Endodermal cell (in vitro differentiated cells): ENCODE results near the gene RPL13A. TPM values are rescaled to one million over a fixed set of nuclear protein-coding genes. Genes with fewer than 3 reads are reported as not detected.
A peak's percentile ranks its signal among the peaks of the same experiment; 100 is the strongest.

ENCODE experiments used
- DNase-seq: peaks from one replicate; pipeline ENCODE4 v3.0.0-alpha.2; 2017
- H3K27ac ChIP-seq: 2 replicates; pipeline ENCODE4 v1.5.1; 2013; ENCODE audit warnings: mild to moderate bottlenecking, low read depth, low read length, moderate library complexity
- H3K27me3 ChIP-seq: 2 replicates; pipeline ENCODE4 v1.6.1; 2013; ENCODE audit warnings: mild to moderate bottlenecking, low read length, moderate library complexity; ENCODE audit not compliant: insufficient read depth, control insufficient read depth, poor library complexity, severe bottlenecking
- H3K36me3 ChIP-seq: 2 replicates; pipeline ENCODE4 v1.7.0; 2013; ENCODE audit warnings: mild to moderate bottlenecking, low read length, moderate library complexity; ENCODE audit not compliant: control insufficient read depth, insufficient read depth
- H3K4me1 ChIP-seq: one replicate; pipeline ENCODE4 v1.7.0; 2013; ENCODE audit warnings: low read length; ENCODE audit not compliant: control insufficient read depth, insufficient read depth
- H3K4me3 ChIP-seq: 2 replicates; pipeline ENCODE4 v1.5.1; 2013; ENCODE audit warnings: mild to moderate bottlenecking, low read length, moderate library complexity
- H3K9ac ChIP-seq: 2 replicates; pipeline ENCODE4 v1.6.1; 2013; ENCODE audit warnings: mild to moderate bottlenecking, low read length, moderate library complexity; ENCODE audit not compliant: poor library complexity, severe bottlenecking; ENCODE audit errors: extremely low read depth
- H3K9me3 ChIP-seq: 2 replicates; pipeline ENCODE4 v1.6.1; 2013; ENCODE audit warnings: mild to moderate bottlenecking, low read length, moderate library complexity; ENCODE audit not compliant: control insufficient read depth
- H3K27ac Mint-ChIP-seq: 2 replicates; pipeline ENCODE4 v1.8.0; 2020; ENCODE audit warnings: mixed read lengths
- H3K27me3 Mint-ChIP-seq: 2 replicates; pipeline ENCODE4 v1.8.0; 2021; ENCODE audit warnings: mild to moderate bottlenecking, mixed read lengths; ENCODE audit not compliant: insufficient read depth
- H3K36me3 Mint-ChIP-seq: 2 replicates; pipeline ENCODE4 v1.8.0; 2020; ENCODE audit warnings: low read depth, mixed read lengths
- H3K4me1 Mint-ChIP-seq: 2 replicates; pipeline ENCODE4 v1.8.0; 2020; ENCODE audit warnings: mixed read lengths
- H3K4me3 Mint-ChIP-seq: 2 replicates; pipeline ENCODE4 v1.8.0; 2020; ENCODE audit warnings: mild to moderate bottlenecking, moderate library complexity, mixed read lengths
- H3K9me3 Mint-ChIP-seq: 2 replicates; pipeline ENCODE4 v1.8.0; 2020; ENCODE audit warnings: mild to moderate bottlenecking, mixed read lengths
- CTCF ChIP-seq: fragments of 200-600 bp; sonication (generic); conservative IDR thresholded peaks from 2 replicates; pipeline ENCODE4 v1.5.0; 2021; ENCODE audit warnings: antibody characterized with exemption, mild to moderate bottlenecking
- WGBS, 2 experiments: methylation state at CpG; one replicate each; pipeline versions ENCODE4 v1.1.5 to v1.1.7; 2013; ENCODE audit warnings: missing lambda C conversion rate in 2 of 2, mixed read lengths in 1 of 2; ENCODE audit not compliant: insufficient coverage in 1 of 2, insufficient read length in 1 of 2; 5-methylcytosine and 5-hydroxymethylcytosine counted together
- total RNA-seq, 2 donors: library from RNA; stranded (reverse); fragmentation: NEBNext Ultra II Directional in 1 of 2; extraction: Animal tissue kit (Norgen Biotek cat#: 25700) in 1 of 2; gene quantifications; 2 replicates in 1 of 2; 3 replicates in 1 of 2; pipeline ENCODE4 v1.2.1, GENCODE V29; 2021

Gene RPL13A
- total RNA-seq, 2 donors from 2014 or later: 2,434 to 3,023 TPM

DNA sequence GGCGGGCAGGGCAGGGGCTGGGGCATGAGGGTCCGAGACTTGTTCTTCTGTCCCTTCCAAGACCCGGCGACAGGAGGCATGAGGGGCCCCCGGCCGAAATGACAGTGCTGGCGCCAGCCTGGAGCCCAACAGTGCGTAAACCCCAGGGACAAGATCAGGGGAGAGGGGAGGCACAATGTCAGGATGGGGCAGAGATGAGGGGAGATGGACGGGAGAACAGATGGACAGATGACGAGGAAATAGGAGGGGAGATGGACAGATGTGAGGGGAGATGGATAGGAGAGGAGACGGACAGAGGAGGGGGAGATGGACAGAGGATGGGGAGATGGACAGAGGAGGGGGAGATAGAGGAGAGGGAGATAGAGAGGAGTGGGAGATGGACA, 12.9 kb upstream of the RPL13A start:
- peaks cover 5% of the 10 kb centered on the region for H3K4me1 Mint-ChIP-seq
- Histone ChIP-seq H3K27ac (no peak overlapping the region), H3K4me1 (no peaks in the 10 kb centered on the region), H3K9me3 (no peaks in the 10 kb centered on the region), H3K36me3 (peaks cover 8% of the 10 kb centered on the region), H3K9ac (no peak overlapping the region), H3K4me3 (no peak overlapping the region), H3K27me3 (peaks cover 11% of the 10 kb centered on the region)
- peaks cover 2% of the 10 kb centered on the region for H3K9me3 Mint-ChIP-seq
- H3K27me3 Mint-ChIP-seq: peaks cover 16% of the 10 kb centered on the region
- DNase-seq: no peak
- no peak overlapping the region for H3K27ac Mint-ChIP-seq
- 53 to 63% methylated on average over 7 to 11 of the region's 11 CpGs for whole genome bisulfite sequencing, 2 experiments
- H3K4me3 Mint-ChIP-seq: peak overlapping the region; percentile 21
- peaks cover 10% of the 10 kb centered on the region for H3K36me3 Mint-ChIP-seq
- TF ChIP-seq CTCF: no peak

DNA sequence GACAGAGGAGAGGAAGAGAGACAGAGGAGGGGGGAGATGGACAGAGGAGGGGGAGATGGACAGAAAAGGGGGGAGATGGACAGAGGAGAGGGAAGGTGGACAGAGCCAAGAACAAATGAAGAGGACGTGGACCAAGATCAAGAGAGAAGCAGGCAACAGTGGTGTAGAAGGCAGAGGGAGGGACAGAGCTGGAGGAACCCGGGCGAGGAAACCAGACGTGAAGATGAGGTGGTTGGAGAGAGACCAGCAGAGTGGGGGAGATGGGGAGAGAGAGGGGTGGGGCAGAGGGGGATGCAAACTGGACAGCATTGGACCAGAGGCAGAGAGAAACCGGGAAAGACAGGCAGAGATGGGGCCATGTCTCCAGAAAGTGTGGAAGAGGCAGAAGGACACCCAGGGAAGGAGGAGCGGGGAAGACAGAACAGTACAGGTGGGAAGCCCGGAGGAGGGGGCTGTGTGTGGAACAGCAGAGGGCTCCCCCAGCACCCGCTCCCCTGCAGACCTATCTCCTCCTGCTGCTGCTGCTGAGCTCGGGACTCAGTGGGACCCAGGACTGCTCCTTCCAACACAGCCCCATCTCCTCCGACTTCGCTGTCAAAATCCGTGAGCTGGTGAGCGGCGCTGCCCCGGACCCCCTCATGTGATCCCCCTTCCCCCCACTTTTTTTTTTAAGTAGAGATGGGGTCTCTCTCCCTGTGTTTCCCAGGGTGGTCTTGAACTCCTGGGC, 12.1 kb upstream of the RPL13A start:
- H3K9me3 Mint-ChIP-seq: peaks cover 2% of the 10 kb centered on the region
- H3K4me1 Mint-ChIP-seq: peaks cover 5% of the 10 kb centered on the region
- Histone ChIP-seq H3K36me3 (peaks cover 1% of the 10 kb centered on the region), H3K27ac (no peak overlapping the region), H3K4me3 (no peak overlapping the region), H3K27me3 (peaks cover 11% of the 10 kb centered on the region), H3K9ac (no peak overlapping the region), H3K9me3 (no peaks in the 10 kb centered on the region), H3K4me1 (no peaks in the 10 kb centered on the region)
- no peak overlapping the region for H3K27ac Mint-ChIP-seq
- no peak overlapping the region for H3K4me3 Mint-ChIP-seq
- no peak for TF ChIP-seq CTCF
- peaks cover 10% of the 10 kb centered on the region for H3K36me3 Mint-ChIP-seq
- 87 to 92% methylated on average over 6 to 15 of the region's 15 CpGs for WGBS, 2 experiments
- no peak for DNase-seq
- peaks cover 16% of the 10 kb centered on the region for H3K27me3 Mint-ChIP-seq

GRCh38 chr19:49475995-49476880, 11.2 kb upstream of the RPL13A start:
- H3K4me3 ChIP-seq: no peak overlapping the region
- peaks cover 5% of the 10 kb centered on the region for H3K4me1 Mint-ChIP-seq
- DNase-seq: peak; percentile 97
- no peak overlapping the region for H3K9ac ChIP-seq
- no peak overlapping the region for H3K27ac Mint-ChIP-seq
- H3K4me3 Mint-ChIP-seq: peak overlapping the region; percentile 27
- peaks cover 16% of the 10 kb centered on the region for H3K27me3 Mint-ChIP-seq
- no peak overlapping the region for H3K27ac ChIP-seq
- peak; percentile 83 for TF ChIP-seq CTCF
- 42 to 57% methylated on average over 12 to 27 of the region's 27 CpGs for WGBS, 2 experiments
- no peaks in the 10 kb centered on the region for H3K36me3 ChIP-seq
- H3K9me3 Mint-ChIP-seq: peaks cover 2% of the 10 kb centered on the region
- peaks cover 11% of the 10 kb centered on the region for H3K27me3 ChIP-seq
- no peaks in the 10 kb centered on the region for H3K4me1 ChIP-seq
- H3K36me3 Mint-ChIP-seq: peaks cover 3% of the 10 kb centered on the region
- H3K9me3 ChIP-seq: no peaks in the 10 kb centered on the region
